NCI-H345 treated with DMSO at 0.1 percent for 48 hours (cell line): Measurements from ENCODE around the gene ABCB11.
"Not testable (repeated sequence)": the region's sequence is repeated elsewhere in the genome, so short reads cannot be mapped to it uniquely, and the experiment has no call there.

Experiments
- DNase-seq: peaks from one replicate; lab custom pipeline; 2025; ENCODE audit not compliant: unreplicated experiment; lab: John Stamatoyannopoulos, UW

Gene ABCB11

DNA sequence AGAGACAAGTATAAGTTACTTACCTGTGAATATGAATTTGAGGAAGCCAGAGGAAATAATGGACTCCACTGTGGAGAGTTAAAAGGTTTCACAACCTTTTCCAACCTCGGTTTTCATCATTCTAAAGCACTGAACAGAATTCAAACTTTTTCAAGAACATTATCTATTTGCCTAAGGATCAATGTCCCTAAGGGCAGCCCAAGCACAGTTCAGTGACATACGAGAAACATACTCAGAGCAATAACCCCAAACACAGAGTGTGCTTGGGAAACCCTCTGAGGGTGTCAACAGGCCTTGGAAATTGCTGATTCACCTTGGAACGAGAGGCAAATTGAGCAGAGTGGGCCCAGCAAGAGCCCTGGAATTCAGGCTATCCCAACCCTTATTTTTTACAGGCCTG is at the start of gene ABCB11:
Gene ABCB11, minus strand, starts transcription at position 123 of the 400 bp plus-strand sequence. CDS start 13,199 bp downstream, outside the sequence.
- no peak for DNase-seq

GRCh38 chr2:169080250-169081069 is 49.3 kb upstream of the ABCB11 start:
- no peak for DNase-seq

DNA sequence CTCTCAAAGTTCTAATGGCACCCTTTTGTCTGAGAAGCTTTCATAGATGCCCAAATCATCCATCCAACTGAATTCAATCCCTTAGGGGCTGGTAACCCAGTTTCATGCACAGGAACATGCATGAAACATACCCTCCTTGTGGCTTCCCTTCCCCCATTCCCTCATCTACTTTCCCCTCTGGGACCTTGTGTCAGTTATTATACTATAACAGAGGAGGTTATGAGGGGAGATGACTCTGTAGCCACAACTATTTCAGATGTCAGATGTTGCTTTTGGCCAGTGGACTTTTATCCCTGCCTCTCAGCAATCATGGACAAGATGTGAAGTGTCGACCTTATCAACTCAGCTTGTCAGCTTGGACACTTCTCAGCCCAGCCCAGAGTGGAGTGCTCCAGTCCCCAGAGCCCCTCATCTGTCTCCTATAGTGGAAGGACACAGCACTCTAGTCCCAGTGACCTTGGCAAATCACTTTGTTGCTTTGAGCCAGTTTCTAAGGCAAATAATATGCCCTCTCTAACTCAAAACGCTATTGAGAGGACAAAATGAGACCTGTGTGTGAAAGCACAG is 46.6 kb upstream of the ABCB11 start:
- DNase-seq, result no peak

- no peak for DNase-seq
These were observed 43.0 kb upstream of the ABCB11 start for GRCh38 chr2:169073963-169074751.

GRCh38 chr2:169073211-169073962 is 42.3 kb upstream of the ABCB11 start:
- no peak for DNase-seq

- no peak for DNase-seq
These were observed 41.2 kb upstream of the ABCB11 start for GRCh38 chr2:169072163-169072925.

- DNase-seq, result no peak
These were observed 40.3 kb upstream of the ABCB11 start for GRCh38 chr2:169071455-169071854.

DNA sequence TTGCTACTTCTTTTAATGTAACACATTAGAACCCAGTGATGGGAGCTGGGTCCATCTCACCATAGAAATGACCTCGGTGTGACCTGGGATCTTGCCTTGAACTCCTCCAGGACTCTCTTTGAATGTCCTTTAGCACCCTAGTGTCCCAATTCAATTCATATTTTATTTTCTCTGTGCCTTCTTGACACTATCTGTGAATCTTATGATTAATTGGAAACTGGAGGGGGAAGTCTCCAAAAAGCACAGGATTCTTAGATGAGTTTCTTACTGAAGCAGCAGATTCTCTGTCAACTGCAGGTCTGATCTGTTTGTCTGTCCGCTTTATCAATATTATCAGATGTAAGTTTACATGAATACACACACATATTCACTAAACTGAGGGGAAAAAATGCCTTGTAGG is 38.7 kb upstream of the ABCB11 start:
- no peak for DNase-seq

- DNase-seq, result no peak
These were observed 38.2 kb upstream of the ABCB11 start, which contains the start of gene DHRS9 for GRCh38 chr2:169069341-169069740. DHRS9 (plus strand) TSS chr2:169069563; CDS start chr2:169081582, 12,019 bp downstream.

- no peak for DNase-seq
These were observed 35.8 kb upstream of the ABCB11 start for GRCh38 chr2:169066897-169067296.

DNA sequence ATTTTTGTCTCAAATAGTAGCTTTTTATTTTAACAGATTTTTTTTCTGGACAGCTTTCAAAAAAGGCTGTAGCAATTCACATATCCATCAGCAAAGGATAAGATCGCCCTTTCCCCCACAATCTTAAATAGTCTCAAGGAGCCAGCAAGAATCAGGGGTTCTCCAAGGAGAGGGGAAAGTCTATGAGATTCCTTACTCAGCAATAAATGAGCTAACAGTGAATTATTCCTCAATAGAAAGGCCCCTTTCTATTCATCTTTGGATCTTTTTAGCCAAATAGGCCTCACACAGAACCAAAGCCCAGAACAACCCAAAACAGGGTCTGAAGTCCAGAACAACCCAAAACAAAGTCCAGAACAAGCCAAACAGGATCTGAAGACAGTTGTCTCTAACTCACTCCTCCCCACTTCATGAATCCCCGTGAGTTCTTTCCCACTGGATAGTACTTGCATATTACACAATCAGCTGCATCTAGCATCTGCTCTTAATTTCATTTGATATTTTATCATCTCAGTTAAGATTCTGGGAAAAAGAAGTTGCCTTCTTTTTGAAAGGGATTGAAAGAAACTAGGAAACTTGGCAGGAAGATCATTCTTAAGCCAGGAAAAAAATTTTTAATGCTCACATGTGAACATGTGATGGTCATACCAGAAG is 34.9 kb upstream of the ABCB11 start:
- DNase-seq, result no peak

GRCh38 chr2:169065422-169065821 is 34.3 kb upstream of the ABCB11 start:
- no peak for DNase-seq

DNA sequence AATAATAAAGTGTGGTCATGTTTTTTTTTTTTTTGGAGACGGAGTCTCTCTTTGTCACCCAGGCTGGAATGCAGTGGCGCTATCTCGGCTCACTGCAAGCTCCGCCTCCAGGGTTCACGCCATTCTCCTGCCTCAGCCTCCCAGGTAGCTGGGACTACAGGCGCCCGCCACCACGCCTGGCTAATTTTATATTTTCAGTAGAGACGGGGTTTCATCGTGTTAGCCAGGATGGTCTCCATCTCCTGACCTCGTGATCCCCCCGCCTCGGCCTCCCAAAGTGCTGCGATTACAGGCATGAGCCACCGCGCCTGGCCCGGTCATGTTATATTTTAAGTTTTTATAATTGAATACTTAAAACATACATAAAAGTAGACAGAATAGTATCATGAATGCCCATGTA is 33.1 kb upstream of the ABCB11 start:
- not testable (repeated sequence) for DNase-seq

DNA sequence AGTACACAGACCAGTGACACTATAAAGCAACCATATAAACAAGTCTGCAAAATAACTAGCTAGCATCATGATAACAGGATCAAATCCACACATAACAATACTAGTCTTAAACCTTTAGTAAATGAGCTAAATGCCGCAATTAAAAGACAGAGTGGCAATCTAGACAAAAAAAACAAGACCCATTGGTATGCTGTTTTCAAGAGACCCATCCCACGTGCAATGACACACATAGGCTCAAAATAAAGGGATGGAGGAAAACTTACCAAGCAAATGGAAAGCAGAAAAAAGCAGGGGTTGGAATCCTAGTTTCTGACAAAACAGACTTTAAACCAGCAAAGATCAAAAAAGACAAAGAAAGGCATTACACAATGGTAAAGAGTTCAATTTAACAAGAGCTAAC is 23.5 kb upstream of the ABCB11 start:
- not testable (repeated sequence) for DNase-seq

GRCh38 chr2:169050476-169051240 is 19.5 kb upstream of the ABCB11 start:
- DNase-seq, result no peak

GRCh38 chr2:169049142-169049541 is 18.0 kb upstream of the ABCB11 start:
- no peak for DNase-seq

- DNase-seq, result no peak
These were observed 16.4 kb upstream of the ABCB11 start for GRCh38 chr2:169047256-169048250.
